HG03280 (cell line): Measurements from ENCODE around the gene VPS37B.
A peak's percentile ranks its signal among the peaks of the same experiment; 100 is the strongest.
"Not testable (repeated sequence)": the region's sequence is repeated elsewhere in the genome, so short reads cannot be mapped to it uniquely, and the experiment has no call there.

ENCODE experiments used
- ATAC-seq: cut with Tn5 transposase; IDR thresholded peaks from one replicate; pipeline ENCODE4 v1.9.1; 2021; ENCODE audit warnings: mild to moderate bottlenecking, moderate library complexity; ENCODE audit not compliant: unreplicated experiment

Gene VPS37B

GRCh38 chr12:122884091-122884826, 11.7 kb downstream of the VPS37B start:
- no peak for ATAC-seq

GRCh38 chr12:122882908-122883558, 12.9 kb downstream of the VPS37B start:
- ATAC-seq = no peak

DNA sequence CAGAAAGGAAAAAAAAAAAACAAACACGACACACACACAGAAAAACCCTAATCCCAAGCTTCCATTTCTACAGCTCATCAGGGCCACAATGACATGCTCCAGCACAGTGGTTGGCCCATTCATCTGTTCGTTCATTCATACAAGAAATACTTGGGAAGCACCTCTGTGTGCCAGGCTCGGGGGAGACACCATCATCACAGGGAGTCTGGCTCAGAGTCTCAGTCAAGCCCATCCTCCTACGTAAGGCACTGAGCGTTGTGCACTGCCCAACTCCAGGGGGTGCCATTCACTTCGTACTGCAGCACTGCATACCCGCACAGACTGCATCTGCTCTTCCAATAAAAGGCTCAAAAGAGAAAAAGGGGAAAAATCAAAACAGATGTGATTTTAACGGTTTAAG, 15.3 kb downstream of the VPS37B start:
- no peak for ATAC-seq

DNA sequence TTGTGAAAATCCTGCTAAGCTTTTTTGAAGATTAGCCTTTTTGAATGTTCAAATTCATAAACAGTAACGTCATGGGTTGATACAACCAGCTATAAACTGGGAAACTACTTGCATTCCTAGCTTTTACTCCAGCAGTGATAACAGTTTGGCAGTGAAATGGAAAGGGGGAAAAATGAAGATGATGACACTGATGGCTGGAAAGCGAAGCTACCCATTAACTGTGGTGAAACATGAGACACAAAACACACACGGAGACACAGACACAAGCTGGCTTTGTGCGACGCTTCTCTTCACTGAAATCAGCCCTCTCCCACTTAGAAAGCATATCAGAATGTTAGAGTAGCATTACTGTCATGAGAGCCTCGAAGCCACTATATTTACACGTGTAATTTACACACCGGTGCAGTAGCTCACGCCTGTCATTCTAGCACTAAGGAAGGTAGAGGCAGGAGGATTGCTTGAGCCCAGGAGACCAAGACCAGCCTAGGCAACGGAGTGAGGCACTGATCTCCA, 15.7 kb downstream of the VPS37B start:
- no peak for ATAC-seq

- no peak for ATAC-seq
These were observed 16.9 kb downstream of the VPS37B start for GRCh38 chr12:122878780-122879612.

DNA sequence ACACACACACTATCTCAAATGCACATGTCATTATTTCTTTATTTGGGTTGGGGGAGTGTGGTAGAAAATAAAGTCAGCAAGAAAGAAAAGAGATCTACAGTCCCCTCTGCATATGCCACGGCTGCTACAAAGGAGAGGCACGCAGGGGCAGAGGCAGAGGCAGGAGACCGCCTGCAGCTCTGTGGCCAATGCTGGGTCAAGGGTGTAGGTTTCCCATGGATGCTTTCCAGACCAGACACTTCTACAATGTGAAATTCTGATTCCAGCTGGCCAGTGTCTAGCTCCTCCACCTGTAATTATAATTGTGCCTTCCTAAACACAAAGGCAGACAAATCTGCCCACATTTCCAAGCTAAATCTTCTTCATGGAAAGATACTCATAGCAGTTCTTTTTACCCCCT, 19.2 kb downstream of the VPS37B start:
- no peak for ATAC-seq

DNA sequence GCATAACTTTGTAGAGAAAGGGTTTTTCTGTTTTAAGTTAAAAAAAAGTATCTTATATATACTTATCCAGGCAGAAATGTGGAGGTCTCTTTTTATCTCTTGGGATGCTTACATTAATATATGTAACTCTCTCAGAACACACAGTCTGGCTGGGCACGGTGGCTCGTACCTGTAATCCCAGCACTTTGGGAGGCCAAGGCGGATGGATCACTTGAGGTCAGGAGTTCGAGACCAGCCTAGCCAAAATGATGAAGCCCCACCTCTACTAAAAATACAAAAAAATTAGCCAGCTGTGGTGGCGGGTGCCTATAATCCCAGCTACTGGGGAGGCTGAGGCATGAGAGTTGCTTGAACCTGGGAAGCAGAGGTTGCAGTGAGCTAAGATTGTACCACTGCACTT, 19.6 kb downstream of the VPS37B start:
- ATAC-seq = not testable (repeated sequence)

- peak; percentile 59 for ATAC-seq
These were observed 20.2 kb downstream of the VPS37B start for GRCh38 chr12:122875590-122876220.

DNA sequence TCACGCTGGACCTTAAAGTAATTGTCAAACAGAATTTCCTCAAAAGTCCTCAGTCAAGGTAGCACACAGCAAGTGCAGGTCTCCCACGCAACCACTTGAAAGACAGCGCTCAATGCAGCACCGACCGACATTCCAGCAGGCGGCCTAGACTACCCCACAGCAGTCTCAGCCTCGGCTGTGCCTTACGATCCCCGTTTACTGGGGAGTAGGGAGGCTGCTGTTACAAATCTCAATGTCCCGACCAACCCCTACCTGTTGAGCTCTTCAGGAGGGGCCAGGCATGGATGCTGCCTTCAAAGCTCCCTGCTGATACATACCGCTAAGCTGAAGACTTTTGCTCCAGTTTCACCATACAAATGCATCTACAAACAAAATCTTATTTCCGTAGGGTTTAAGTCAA, 21.8 kb downstream of the VPS37B start:
- no peak for ATAC-seq

- ATAC-seq = no peak
These were observed 22.4 kb downstream of the VPS37B start for GRCh38 chr12:122873540-122873939.

DNA sequence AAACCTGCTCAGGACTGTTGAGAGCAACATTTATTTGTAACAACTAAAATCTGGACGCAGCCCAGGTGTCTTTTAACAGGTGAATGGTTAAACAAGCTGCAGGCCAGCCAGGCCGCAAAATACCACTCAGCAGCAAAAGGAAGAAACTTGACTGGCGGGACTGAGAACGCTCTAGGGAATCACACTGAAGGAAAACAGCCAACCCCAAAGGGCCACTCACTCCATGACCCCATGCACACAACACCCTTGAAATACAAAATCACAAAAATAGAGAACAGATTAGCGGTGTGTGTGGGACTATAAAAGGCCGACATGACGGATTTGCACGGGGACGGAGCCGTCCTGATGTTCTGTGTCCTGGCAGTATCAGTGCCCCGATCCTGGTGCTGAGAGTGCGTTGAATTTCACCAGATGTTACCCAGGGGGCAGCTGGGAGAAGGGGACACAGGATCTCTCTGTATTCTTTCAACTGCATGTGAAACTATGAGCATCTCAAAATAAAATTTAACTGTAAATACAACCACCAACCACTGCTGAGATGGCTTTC, 23.0 kb downstream of the VPS37B start:
- no peak for ATAC-seq

- ATAC-seq = no peak
These were observed 23.8 kb downstream of the VPS37B start for GRCh38 chr12:122871851-122872780.

- ATAC-seq = no peak
These were observed 24.9 kb downstream of the VPS37B start for GRCh38 chr12:122870867-122871664.

DNA sequence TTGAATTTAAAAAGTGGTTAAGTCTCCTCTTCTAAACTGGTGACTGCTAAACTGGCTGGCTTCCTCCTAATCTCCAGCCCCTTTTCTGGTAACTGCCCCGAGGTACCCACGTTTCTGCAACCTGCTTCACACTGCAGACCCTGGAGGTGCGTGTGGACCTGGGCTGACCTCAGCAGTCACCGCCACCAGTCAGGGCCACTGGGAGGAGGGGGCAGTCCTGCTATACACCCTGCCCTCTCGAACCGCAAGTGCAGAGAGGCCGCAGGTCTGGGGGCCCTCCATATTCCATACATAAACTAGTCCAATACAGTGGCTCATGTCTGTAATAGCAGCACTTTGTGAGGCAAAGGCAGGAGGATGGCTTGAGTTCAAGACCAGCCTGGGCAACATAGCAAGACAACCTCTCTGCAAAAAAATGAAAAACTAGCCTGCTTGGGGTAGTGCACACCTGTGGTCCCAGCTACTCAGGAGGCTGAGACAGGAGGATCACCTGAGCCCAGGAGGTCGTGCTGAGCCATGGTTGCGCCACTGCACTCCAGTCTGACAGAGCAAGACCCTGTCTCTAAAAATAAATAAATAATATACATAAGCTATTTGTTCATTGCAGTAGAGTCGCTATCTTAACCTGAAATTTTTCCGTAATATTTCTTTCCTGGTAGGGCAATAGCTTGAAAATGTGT, 25.6 kb downstream of the VPS37B start:
- ATAC-seq = no peak

- no peak for ATAC-seq
These were observed 26.5 kb downstream of the VPS37B start for GRCh38 chr12:122869207-122869973.

DNA sequence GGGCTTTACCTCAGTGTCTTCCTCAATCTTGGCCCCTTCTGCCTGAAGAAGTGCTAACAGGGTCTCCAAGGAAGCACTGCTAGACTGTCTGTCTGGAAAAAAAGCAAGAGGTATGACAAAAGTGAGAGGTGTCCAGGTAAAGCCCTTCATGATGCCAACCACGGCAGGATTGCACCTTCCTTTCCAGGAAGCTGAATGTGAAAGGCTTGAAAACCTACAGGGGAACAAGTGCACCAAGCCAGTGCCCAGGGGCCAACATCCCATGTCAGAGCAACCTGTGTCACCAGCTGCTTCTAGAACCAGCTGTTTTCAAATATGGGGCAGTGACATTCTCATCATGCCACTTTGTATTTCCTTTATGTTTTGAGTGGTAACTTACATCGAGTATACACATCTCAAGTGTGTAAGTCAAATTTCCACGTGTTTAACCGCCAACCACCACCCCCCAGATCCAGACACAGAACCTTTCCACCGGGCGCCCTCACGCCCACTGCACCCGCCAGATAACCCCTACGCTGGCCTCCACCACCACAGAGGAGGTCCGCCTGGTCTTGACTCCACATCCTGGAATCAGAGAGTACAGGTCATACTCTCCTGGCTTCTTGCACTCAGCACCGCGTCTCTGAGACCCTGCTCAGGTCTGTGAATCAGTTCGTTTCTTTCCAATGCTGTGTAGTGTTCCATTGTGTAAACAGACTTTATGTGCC, 27.3 kb downstream of the VPS37B start:
- ATAC-seq = no peak
